WI38 (cell line): ENCODE data around the gene PSMD12.
"Not testable (repeated sequence)": the region's sequence is repeated elsewhere in the genome, so short reads cannot be mapped to it uniquely, and the experiment has no call there.

Experiments used
- H3K4me3 ChIP-seq: 2 replicates; pipeline ENCODE4 v1.5.1; 2011; ENCODE audit warnings: low read depth, mild to moderate bottlenecking, control low read depth, low read length
- CTCF ChIP-seq: IDR thresholded peaks from 2 replicates; pipeline ENCODE4 v1.5.1; 2012; ENCODE audit warnings: low read depth, mild to moderate bottlenecking, control low read depth, low read length

Gene PSMD12

GRCh38 chr17:67411397-67411796 is 45.0 kb upstream of the PSMD12 start:
- H3K4me3 ChIP-seq, result no peak overlapping the region
- TF ChIP-seq CTCF, result no peak

GRCh38 chr17:67408455-67408830 is 42.1 kb upstream of the PSMD12 start:
- H3K4me3 ChIP-seq, result not testable (repeated sequence)

- no peak overlapping the region for H3K4me3 ChIP-seq
- no peak for TF ChIP-seq CTCF
These were observed 37.1 kb upstream of the PSMD12 start for GRCh38 chr17:67403483-67403882.

- TF ChIP-seq CTCF, result no peak
These were observed 36.7 kb upstream of the PSMD12 start for GRCh38 chr17:67403065-67403464.

GRCh38 chr17:67401598-67402504 is 35.5 kb upstream of the PSMD12 start:
- no peak for TF ChIP-seq CTCF

More at GRCh38 chr17:67403065-67403464, 36.7 kb upstream of the PSMD12 start:
- no peak overlapping the region for H3K4me3 ChIP-seq

GRCh38 chr17:67401106-67401505 is 34.7 kb upstream of the PSMD12 start:
- no peak for TF ChIP-seq CTCF

More at GRCh38 chr17:67401598-67402504, 35.5 kb upstream of the PSMD12 start:
- H3K4me3 ChIP-seq, result no peak overlapping the region

GRCh38 chr17:67400193-67400592 is 33.8 kb upstream of the PSMD12 start:
- H3K4me3 ChIP-seq, result no peak overlapping the region
- no peak for TF ChIP-seq CTCF

More at GRCh38 chr17:67401106-67401505, 34.7 kb upstream of the PSMD12 start:
- H3K4me3 ChIP-seq, result no peak overlapping the region
